IPS DF 4.7 (cell line): ENCODE results near the gene SCAMP1.

Source experiments
- DNase-seq: peaks from one replicate; pipeline ENCODE4 v3.0.0-alpha.2; 2013; ENCODE audit warnings: low spot score; ENCODE audit errors: extremely low read depth

Gene SCAMP1

GRCh38 chr5:78511121-78511906 is 150.9 kb downstream of the SCAMP1 start:
- DNase-seq: no peak

GRCh38 chr5:78512435-78512834 is 152.0 kb downstream of the SCAMP1 start:
- DNase-seq: no peak

- DNase-seq: no peak
Measured at GRCh38 chr5:78513441-78513840, 153.0 kb downstream of the SCAMP1 start.

- DNase-seq: no peak
Measured at GRCh38 chr5:78514427-78515330, 154.3 kb downstream of the SCAMP1 start.

GRCh38 chr5:78515670-78516069 is 155.3 kb downstream of the SCAMP1 start:
- DNase-seq: no peak

- DNase-seq: no peak
Measured at GRCh38 chr5:78518365-78519197, 158.2 kb downstream of the SCAMP1 start.

- no peak for DNase-seq
Measured at GRCh38 chr5:78519198-78519941, 159.0 kb downstream of the SCAMP1 start.

GRCh38 chr5:78521455-78521854 is 161.0 kb downstream of the SCAMP1 start:
- DNase-seq: no peak

GRCh38 chr5:78522476-78523260 is 162.3 kb downstream of the SCAMP1 start:
- DNase-seq: no peak

GRCh38 chr5:78523314-78524193 is 163.1 kb downstream of the SCAMP1 start:
- DNase-seq: no peak

- DNase-seq: no peak
Measured at GRCh38 chr5:78526049-78526525, 165.7 kb downstream of the SCAMP1 start.

- DNase-seq: no peak
Measured at GRCh38 chr5:78527054-78527859, 166.8 kb downstream of the SCAMP1 start.

GRCh38 chr5:78527925-78528324 is 167.5 kb downstream of the SCAMP1 start:
- DNase-seq: no peak
